ENCODE results near the gene PRDM11. TPM values are rescaled to one million over a fixed set of nuclear protein-coding genes. Genes with fewer than 3 reads are reported as not detected.

Gene PRDM11
- total RNA-seq, 4 donors from 2014 or later, result 26.4 to 57.2 (median 29.6) TPM

- Histone ChIP-seq H3K4me3 (no peak overlapping the region), H3K4me1 (no peaks in the 10 kb centered on the region), H3K27ac (no peak overlapping the region), H3K9me3 (no peaks in the 10 kb centered on the region), H3K36me3 (peaks cover 0 to 93% of the 10 kb centered on the region in 2 donors), H3K27me3 (no peaks in the 10 kb centered on the region)
- no peak for ATAC-seq
- TF ChIP-seq POLR2A (IDR thresholded peaks at IDR 0.05) (no peak), EP300 (IDR thresholded peaks at IDR 0.05) (no peak), CTCF (IDR thresholded peaks at IDR 0.05) (no peak), POLR2AphosphoS5 (IDR thresholded peaks at IDR 0.05) (no peak)
- WGBS, 2 donors (ENCODE audit: low coverage in 1 of 2), result 96 to 100% methylated on average over 1 to 3 of the region's 5 CpGs
Observed at GRCh38 chr11:45223496-45223895, 77.1 kb downstream of the PRDM11 start.

- H3K27me3 ChIP-seq, result no peaks in the 10 kb centered on the region
- H3K27ac ChIP-seq, result no peak overlapping the region
- H3K9me3 ChIP-seq, result no peaks in the 10 kb centered on the region
- TF ChIP-seq POLR2AphosphoS5 (IDR thresholded peaks at IDR 0.05) (no peak), POLR2A (IDR thresholded peaks at IDR 0.05) (no peak), EP300 (IDR thresholded peaks at IDR 0.05) (no peak), CTCF (IDR thresholded peaks at IDR 0.05) (no peak)
- H3K4me3 ChIP-seq, result no peak overlapping the region
- H3K4me1 ChIP-seq, result no peaks in the 10 kb centered on the region
- WGBS, 2 donors (ENCODE audit: low coverage in 1 of 2), result 100% methylated on average over 1 of the region's 11 CpGs; no CpG with 5 or more reads in 1 of the 2 donors
- H3K36me3 ChIP-seq, result peaks cover 0 to 94% of the 10 kb centered on the region in 2 donors
- no peak for ATAC-seq
Observed at GRCh38 chr11:45224766-45225165, 78.3 kb downstream of the PRDM11 start.

GRCh38 chr11:45225277-45225676, 78.8 kb downstream of the PRDM11 start:
- H3K9me3 ChIP-seq, result no peaks in the 10 kb centered on the region
- peaks cover 0 to 89% of the 10 kb centered on the region in 2 donors for H3K36me3 ChIP-seq
- no peak overlapping the region for H3K4me3 ChIP-seq
- H3K27ac ChIP-seq, result no peak overlapping the region
- WGBS, 2 donors (ENCODE audit: low coverage in 1 of 2), result 67 to 91% methylated on average over 1 of the region's 1 CpG
- no peaks in the 10 kb centered on the region for H3K27me3 ChIP-seq
- TF ChIP-seq CTCF (IDR thresholded peaks at IDR 0.05) (no peak), EP300 (IDR thresholded peaks at IDR 0.05) (no peak)
- no peak for ATAC-seq
- H3K4me1 ChIP-seq, result no peaks in the 10 kb centered on the region

- ATAC-seq, result no peak
- Histone ChIP-seq H3K36me3 (peaks cover 0 to 80% of the 10 kb centered on the region in 2 donors), H3K27me3 (no peaks in the 10 kb centered on the region), H3K9me3 (no peaks in the 10 kb centered on the region), H3K27ac (no peak overlapping the region), H3K4me3 (no peak overlapping the region), H3K4me1 (no peaks in the 10 kb centered on the region)
- WGBS, 2 donors (ENCODE audit: low coverage in 1 of 2), result 93% methylated on average over 20 of the region's 39 CpGs; no CpG with 5 or more reads in 1 of the 2 donors
- TF ChIP-seq POLR2AphosphoS5 (IDR thresholded peaks at IDR 0.05), result no peak
- TF ChIP-seq CTCF (IDR thresholded peaks at IDR 0.05), result no peak
- no peak for TF ChIP-seq EP300 (IDR thresholded peaks at IDR 0.05)
- TF ChIP-seq POLR2A (IDR thresholded peaks at IDR 0.05), result no peak
Observed at GRCh38 chr11:45225961-45226871, 79.8 kb downstream of the PRDM11 start.

GRCh38 chr11:45226901-45227300, 80.5 kb downstream of the PRDM11 start:
- Histone ChIP-seq H3K36me3 (peaks cover 0 to 73% of the 10 kb centered on the region in 2 donors), H3K4me3 (no peak overlapping the region), H3K4me1 (no peaks in the 10 kb centered on the region), H3K9me3 (no peaks in the 10 kb centered on the region), H3K27me3 (no peaks in the 10 kb centered on the region), H3K27ac (no peak overlapping the region)
- WGBS, 2 donors (ENCODE audit: low coverage in 1 of 2), result no CpG with 5 or more reads among the region's 21 CpGs
- no peak for TF ChIP-seq POLR2AphosphoS5 (IDR thresholded peaks at IDR 0.05)
- no peak for TF ChIP-seq POLR2A (IDR thresholded peaks at IDR 0.05)
- no peak for TF ChIP-seq CTCF (IDR thresholded peaks at IDR 0.05)
- TF ChIP-seq EP300 (IDR thresholded peaks at IDR 0.05), result no peak
- no peak for ATAC-seq
